A673 (cell line): ENCODE results near the gene STK17A. TPM values are rescaled to one million over a fixed set of nuclear protein-coding genes. Genes with fewer than 3 reads are reported as not detected.

Source experiments
- BruUV-seq: library from RNA; stranded (reverse); fragments of 400-500 nt; replicated peaks from 2 replicates; lab custom pipeline; 2021; lab: Mats Ljungman, UMichigan
- CTCF ChIA-PET: fragments of 300-600 bp; sonication (Branson Sonifier 250); formaldehyde crosslinking; loops from one replicate; lab custom pipeline; 2022; ENCODE audit warnings: antibody characterized with exemption; lab: Charles Lee
- POLR2A ChIA-PET: fragments of 300-600 bp; sonication (Branson Sonifier 250); formaldehyde crosslinking; loops from one replicate; lab custom pipeline; 2022; ENCODE audit warnings: antibody characterized with exemption; ENCODE audit not compliant: low non-redundant PET; lab: Charles Lee
- DNase-seq: peaks from one replicate; pipeline ENCODE4 v3.0.0-alpha.2; 2015; ENCODE audit warnings: low spot score
- H3K27ac ChIP-seq: fragments of 200-600 bp; sonication (generic); 2 replicates; pipeline ENCODE4 v1.5.1; 2016; ENCODE audit warnings: mixed run types, low read depth, mild to moderate bottlenecking, mixed read lengths, antibody characterized with exemption, low read length; ENCODE audit not compliant: poor library complexity, severe bottlenecking
- H3K27me3 ChIP-seq: fragments of 200-600 bp; sonication (generic); replicated peaks from 2 replicates; pipeline ENCODE4 v1.6.1; 2017; ENCODE audit warnings: mixed run types, low read depth, mild to moderate bottlenecking, mixed read lengths, antibody characterized with exemption, low read length; ENCODE audit not compliant: insufficient read depth, poor library complexity
- H3K36me3 ChIP-seq: fragments of 200-600 bp; sonication (generic); 2 replicates; pipeline ENCODE4 v1.6.1; 2016; ENCODE audit warnings: mixed run types, mild to moderate bottlenecking, mixed read lengths, antibody characterized with exemption, low read length; ENCODE audit not compliant: insufficient read depth, poor library complexity, severe bottlenecking
- H3K4me1 ChIP-seq: fragments of 200-600 bp; sonication (generic); 2 replicates; pipeline ENCODE4 v1.6.1; 2017; ENCODE audit warnings: mixed run types, mild to moderate bottlenecking, mixed read lengths, antibody characterized with exemption, low read length; ENCODE audit not compliant: insufficient read depth, poor library complexity, severe bottlenecking
- H3K4me3 ChIP-seq: fragments of 200-600 bp; sonication (generic); 2 replicates; pipeline ENCODE4 v1.5.1; 2016; ENCODE audit warnings: low read depth, mixed run types, mild to moderate bottlenecking, mixed read lengths, low read length; ENCODE audit not compliant: poor library complexity, severe bottlenecking
- H3K9me3 ChIP-seq: fragments of 200-600 bp; sonication (generic); 2 replicates; pipeline ENCODE4 v1.6.1; 2016; ENCODE audit warnings: mixed run types, low read depth, mild to moderate bottlenecking, mixed read lengths, antibody characterized with exemption, low read length; ENCODE audit not compliant: poor library complexity, severe bottlenecking
- CTCF ChIP-seq: fragments of 300-800, 200-600 bp; sonication (generic); conservative IDR thresholded peaks from 2 replicates; pipeline ENCODE4 v1.5.1; 2017; ENCODE audit warnings: low read depth, mild to moderate bottlenecking, antibody characterized with exemption, low read length, moderate library complexity, mixed read lengths
- EZH2 ChIP-seq: fragments of 200-600 bp; sonication (generic); IDR thresholded peaks from 2 replicates; pipeline ENCODE4 v1.6.1; 2017; ENCODE audit warnings: borderline replicate concordance, low read depth, mild to moderate bottlenecking, mixed read lengths, antibody characterized with exemption, low read length; ENCODE audit not compliant: poor library complexity, severe bottlenecking
- intact Hi-C: fragments of 100-400 bp; cut with micrococcal nuclease; formaldehyde crosslinking; loops from one replicate; pipeline ENCODE4 v1.10.0; 2022; ENCODE audit not compliant: unreplicated experiment
- total RNA-seq: library from RNA; stranded (reverse); gene quantifications from 2 replicates; pipeline ENCODE4 v1.2.3, GENCODE V29; 2021

The STK17A gene
- total RNA-seq, 1 experiment from 2014 or later: 27.3 TPM

- TF ChIP-seq CTCF (no peak), EZH2 (no peak)
- no peak overlapping the region for H3K4me3 ChIP-seq
- H3K4me1 ChIP-seq: peaks cover 7% of the 10 kb centered on the region
- no peaks in the 10 kb centered on the region for H3K27me3 ChIP-seq
- ChIA-PET POLR2A (no interaction called here), CTCF (no interaction called here)
- intact Hi-C loops: no loop called here
- BruUV-seq: no TSS peak
- H3K9me3 ChIP-seq: no peaks in the 10 kb centered on the region
- no peaks in the 10 kb centered on the region for H3K36me3 ChIP-seq
- no peak for DNase-seq
- H3K27ac ChIP-seq: no peak overlapping the region
Observed at GRCh38 chr7:43538404-43538771, 44.5 kb upstream of the STK17A start.

- TF ChIP-seq CTCF (no peak), EZH2 (no peak)
- no peaks in the 10 kb centered on the region for H3K36me3 ChIP-seq
- no peak overlapping the region for H3K4me3 ChIP-seq
- no peak overlapping the region for H3K27ac ChIP-seq
- no peak for DNase-seq
- ChIA-PET CTCF (no interaction called here), POLR2A (no interaction called here)
- intact Hi-C loops: no loop called here
- no peaks in the 10 kb centered on the region for H3K4me1 ChIP-seq
- no peaks in the 10 kb centered on the region for H3K27me3 ChIP-seq
- BruUV-seq: no TSS peak
- no peaks in the 10 kb centered on the region for H3K9me3 ChIP-seq
Observed at GRCh38 chr7:43540471-43540870, 42.4 kb upstream of the STK17A start.

- Histone ChIP-seq H3K36me3 (no peaks in the 10 kb centered on the region), H3K4me1 (no peaks in the 10 kb centered on the region), H3K27ac (no peak overlapping the region), H3K27me3 (no peaks in the 10 kb centered on the region), H3K9me3 (no peaks in the 10 kb centered on the region), H3K4me3 (no peak overlapping the region)
- intact Hi-C loops: no loop called here
- ChIA-PET POLR2A (no interaction called here), CTCF (no interaction called here)
- no peak for DNase-seq
- no TSS peak for BruUV-seq
- TF ChIP-seq CTCF: no peak
- no peak for TF ChIP-seq EZH2
Observed at GRCh38 chr7:43542716-43543115, 40.2 kb upstream of the STK17A start.
